Suprapubic skin (tissue), 4 donors: Measurements from ENCODE around the gene SLC8A1. TPM values are rescaled to one million over a fixed set of nuclear protein-coding genes. Genes with fewer than 3 reads are reported as not detected.

Source experiments
- DNase-seq, 2 donors: peaks; one replicate each; pipeline ENCODE4 v3.0.0-alpha.2; 2019; ENCODE audit warnings: low spot score in 2 of 2
- H3K27ac ChIP-seq: fragments of 200-600 bp; sonication (generic); one replicate; pipeline ENCODE4 v1.5.1; 2019
- H3K27me3 ChIP-seq: fragments of 200-600 bp; sonication (generic); one replicate; pipeline ENCODE4 v1.5.1; 2019
- H3K36me3 ChIP-seq: fragments of 200-600 bp; sonication (generic); one replicate; pipeline ENCODE4 v1.5.1; 2019
- H3K4me1 ChIP-seq: fragments of 200-600 bp; sonication (generic); one replicate; pipeline ENCODE4 v1.5.1; 2019
- H3K4me3 ChIP-seq: fragments of 200-600 bp; sonication (generic); one replicate; pipeline ENCODE4 v1.5.1; 2019; ENCODE audit warnings: mild to moderate bottlenecking
- H3K9me3 ChIP-seq: fragments of 200-600 bp; sonication (generic); one replicate; pipeline ENCODE4 v1.5.1; 2019
- EP300 ChIP-seq: sonication (generic); formaldehyde crosslinking; IDR thresholded peaks from one replicate; pipeline ENCODE4 v1.6.1; 2017; ENCODE audit warnings: antibody characterized with exemption
- POLR2A ChIP-seq, 2 donors: fragments of 450-650 bp; IDR thresholded peaks; one replicate each; pipeline ENCODE4 v1.6.1; 2017; ENCODE audit warnings: antibody characterized with exemption in 2 of 2, mild to moderate bottlenecking in 2 of 2, moderate library complexity in 2 of 2
- POLR2AphosphoS5 ChIP-seq, 3 donors: sonication (generic); formaldehyde crosslinking; IDR thresholded peaks; one replicate each; pipeline ENCODE4 v1.6.1; 2017; ENCODE audit warnings: antibody characterized with exemption in 3 of 3
- WGBS: methylation state at CpG from one replicate; pipeline ENCODE4 v1.1.5; 2018; 5-methylcytosine and 5-hydroxymethylcytosine counted together
- total RNA-seq, 4 donors: library from RNA; depleted of rRNA; stranded (reverse); fragments of >200 nt; gene quantifications; one replicate each; pipeline ENCODE4 v1.1.0, GENCODE V29; 2016
- TF ChIP-seq, protein P1 (sequence below), 2 donors: fragments of 200-600 bp in 1 of 2; fragments of 450-650 bp in 1 of 2; sonication (generic) in 1 of 2; IDR thresholded peaks; one replicate each; pipeline ENCODE4 v1.5.1; 2016 to 2019; ENCODE audit warnings: antibody characterized with exemption in 2 of 2, mild to moderate bottlenecking in 1 of 2, moderate library complexity in 1 of 2

Gene SLC8A1
- total RNA-seq, 4 donors from 2014 or later = 2.4 to 14.4 (median 9.9) TPM

- no peaks in the 10 kb centered on the region for H3K4me1 ChIP-seq
- TF ChIP-seq EP300 = no peak
- TF ChIP-seq POLR2AphosphoS5 (IDR thresholded peaks at IDR 0.05) = no peak
- TF ChIP-seq, protein P1, sequence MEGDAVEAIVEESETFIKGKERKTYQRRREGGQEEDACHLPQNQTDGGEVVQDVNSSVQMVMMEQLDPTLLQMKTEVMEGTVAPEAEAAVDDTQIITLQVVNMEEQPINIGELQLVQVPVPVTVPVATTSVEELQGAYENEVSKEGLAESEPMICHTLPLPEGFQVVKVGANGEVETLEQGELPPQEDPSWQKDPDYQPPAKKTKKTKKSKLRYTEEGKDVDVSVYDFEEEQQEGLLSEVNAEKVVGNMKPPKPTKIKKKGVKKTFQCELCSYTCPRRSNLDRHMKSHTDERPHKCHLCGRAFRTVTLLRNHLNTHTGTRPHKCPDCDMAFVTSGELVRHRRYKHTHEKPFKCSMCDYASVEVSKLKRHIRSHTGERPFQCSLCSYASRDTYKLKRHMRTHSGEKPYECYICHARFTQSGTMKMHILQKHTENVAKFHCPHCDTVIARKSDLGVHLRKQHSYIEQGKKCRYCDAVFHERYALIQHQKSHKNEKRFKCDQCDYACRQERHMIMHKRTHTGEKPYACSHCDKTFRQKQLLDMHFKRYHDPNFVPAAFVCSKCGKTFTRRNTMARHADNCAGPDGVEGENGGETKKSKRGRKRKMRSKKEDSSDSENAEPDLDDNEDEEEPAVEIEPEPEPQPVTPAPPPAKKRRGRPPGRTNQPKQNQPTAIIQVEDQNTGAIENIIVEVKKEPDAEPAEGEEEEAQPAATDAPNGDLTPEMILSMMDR (IDR thresholded peaks at IDR 0.05) = no peak
- TF ChIP-seq POLR2A (IDR thresholded peaks at IDR 0.05) = no peak
- no peak for DNase-seq
- WGBS = 83% methylated on average over 5 of the region's 6 CpGs
- H3K27ac ChIP-seq = no peak overlapping the region
- no peaks in the 10 kb centered on the region for H3K27me3 ChIP-seq
- H3K4me3 ChIP-seq = no peak overlapping the region
- no peaks in the 10 kb centered on the region for H3K9me3 ChIP-seq
- no peaks in the 10 kb centered on the region for H3K36me3 ChIP-seq
Measured at GRCh38 chr2:40458271-40458794, 6.4 kb upstream of the SLC8A1 start.

DNA sequence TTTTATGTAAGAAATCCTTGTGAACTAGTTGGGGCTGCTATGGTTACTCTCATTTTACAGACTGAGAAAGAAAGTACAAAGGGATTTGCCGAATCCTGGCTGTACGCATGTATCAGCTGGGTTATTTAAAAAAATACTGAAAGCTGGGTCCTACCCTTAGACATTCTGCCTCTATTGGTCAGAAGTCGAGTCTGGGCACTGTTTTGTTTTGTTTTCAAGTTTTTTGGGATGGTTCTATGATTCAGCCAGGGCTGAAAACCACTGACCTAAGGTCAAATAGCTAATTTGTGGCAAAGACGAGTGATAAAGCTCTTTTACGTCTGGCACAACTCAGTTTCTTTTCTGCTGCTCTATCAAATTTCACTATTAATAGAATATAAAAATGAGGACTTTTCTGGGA is 5.9 kb upstream of the SLC8A1 start:
- no peak for DNase-seq
- H3K27ac ChIP-seq = no peak overlapping the region

DNA sequence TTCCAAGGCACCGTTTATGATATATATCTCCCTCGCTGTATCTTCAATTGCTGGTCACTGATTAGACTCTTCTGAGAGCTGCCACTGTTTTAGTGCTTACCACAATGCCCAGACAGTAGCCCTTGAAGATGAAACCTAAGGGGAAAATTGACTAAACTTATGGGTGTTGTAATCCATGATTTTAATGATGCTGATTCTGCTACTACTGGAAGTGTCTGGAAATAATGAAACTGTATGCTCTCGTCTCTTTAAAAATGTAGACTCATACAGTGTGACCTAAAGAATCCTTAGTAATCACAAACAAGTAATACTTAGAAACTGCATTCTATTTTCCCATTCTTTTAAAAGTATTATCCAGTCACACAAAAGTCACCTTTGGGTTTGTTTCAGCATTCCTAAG is 5.5 kb upstream of the SLC8A1 start:
- no peaks in the 10 kb centered on the region for H3K36me3 ChIP-seq
- no peak overlapping the region for H3K27ac ChIP-seq
- no peaks in the 10 kb centered on the region for H3K9me3 ChIP-seq
- H3K4me3 ChIP-seq = no peak overlapping the region
- DNase-seq = no peak
- H3K27me3 ChIP-seq = peaks cover under 1% of the 10 kb centered on the region
- H3K4me1 ChIP-seq = peaks cover 3% of the 10 kb centered on the region
- TF ChIP-seq EP300 (no peak), POLR2AphosphoS5 (IDR thresholded peaks at IDR 0.05) (no peak), POLR2A (IDR thresholded peaks at IDR 0.05) (no peak)
- TF ChIP-seq, protein P1 (IDR thresholded peaks at IDR 0.05) = no peak
- 78% methylated on average over 3 of the region's 3 CpGs for WGBS

More for the DNA sequence above, 5.9 kb upstream of the SLC8A1 start:
- no peaks in the 10 kb centered on the region for H3K27me3 ChIP-seq
- H3K36me3 ChIP-seq = no peaks in the 10 kb centered on the region
- no peaks in the 10 kb centered on the region for H3K9me3 ChIP-seq
- 69% methylated on average over 5 of the region's 5 CpGs for WGBS
- no peaks in the 10 kb centered on the region for H3K4me1 ChIP-seq
- no peak for TF ChIP-seq EP300
- no peak overlapping the region for H3K4me3 ChIP-seq

DNA sequence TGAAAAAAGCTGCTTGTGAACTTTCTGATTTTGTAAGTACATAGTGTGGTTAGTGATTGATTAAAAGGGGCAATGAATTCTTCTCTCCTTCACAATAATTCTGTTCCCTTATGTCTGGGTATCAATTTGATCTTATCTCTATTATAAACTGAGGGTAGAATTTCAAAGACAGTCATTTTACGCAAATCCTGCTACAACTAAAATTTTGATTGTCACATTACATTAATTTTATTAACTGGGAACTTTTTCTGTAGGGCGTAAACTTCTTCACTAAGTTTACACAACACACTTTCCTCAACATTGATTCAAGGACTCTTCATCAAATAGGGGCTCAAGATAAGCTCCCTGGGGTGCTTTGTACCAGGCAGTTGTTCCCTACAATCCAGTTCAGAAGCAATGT is 5.0 kb upstream of the SLC8A1 start:
- peaks cover 6% of the 10 kb centered on the region for H3K4me1 ChIP-seq
- no peak overlapping the region for H3K4me3 ChIP-seq
- H3K9me3 ChIP-seq = no peaks in the 10 kb centered on the region
- H3K27me3 ChIP-seq = peaks cover 3% of the 10 kb centered on the region
- H3K36me3 ChIP-seq = no peaks in the 10 kb centered on the region
- TF ChIP-seq POLR2AphosphoS5 (IDR thresholded peaks at IDR 0.05) = no peak
- no peak for TF ChIP-seq POLR2A (IDR thresholded peaks at IDR 0.05)
- TF ChIP-seq EP300 = no peak
- TF ChIP-seq, protein P1 (IDR thresholded peaks at IDR 0.05) = no peak
- H3K27ac ChIP-seq = no peak overlapping the region
- no peak for DNase-seq
- WGBS = 97% methylated on average over 2 of the region's 2 CpGs

DNA sequence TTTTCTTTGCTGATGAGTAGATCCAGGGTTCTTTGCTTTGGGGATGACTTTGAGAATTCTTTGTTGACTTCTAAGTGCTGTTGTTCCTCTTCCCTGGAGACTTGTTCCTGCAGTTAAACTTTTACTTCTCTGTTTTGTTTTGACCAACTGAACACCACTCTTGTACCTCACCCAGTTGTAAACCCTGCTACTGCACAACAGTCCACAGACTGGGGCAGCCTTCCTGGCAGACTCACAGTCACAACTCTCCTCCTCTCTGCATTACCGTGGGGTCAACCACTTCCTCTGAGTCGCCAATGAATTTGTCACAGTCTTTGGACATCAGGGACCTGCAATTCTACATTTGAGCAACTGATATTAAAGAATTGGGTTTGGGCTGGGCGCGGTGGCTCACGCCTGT is 3.8 kb upstream of the SLC8A1 start:
- WGBS = 86% methylated on average over 5 of the region's 5 CpGs
- no peaks in the 10 kb centered on the region for H3K9me3 ChIP-seq
- H3K4me3 ChIP-seq = no peak overlapping the region
- no peak overlapping the region for H3K27ac ChIP-seq
- DNase-seq = no peak
- no peaks in the 10 kb centered on the region for H3K36me3 ChIP-seq
- H3K27me3 ChIP-seq = peaks cover 8% of the 10 kb centered on the region
- peaks cover 15% of the 10 kb centered on the region for H3K4me1 ChIP-seq
- TF ChIP-seq EP300 (no peak), POLR2A (IDR thresholded peaks at IDR 0.05) (no peak), POLR2AphosphoS5 (IDR thresholded peaks at IDR 0.05) (no peak)
- TF ChIP-seq, protein P1 (IDR thresholded peaks at IDR 0.05) = no peak

DNA sequence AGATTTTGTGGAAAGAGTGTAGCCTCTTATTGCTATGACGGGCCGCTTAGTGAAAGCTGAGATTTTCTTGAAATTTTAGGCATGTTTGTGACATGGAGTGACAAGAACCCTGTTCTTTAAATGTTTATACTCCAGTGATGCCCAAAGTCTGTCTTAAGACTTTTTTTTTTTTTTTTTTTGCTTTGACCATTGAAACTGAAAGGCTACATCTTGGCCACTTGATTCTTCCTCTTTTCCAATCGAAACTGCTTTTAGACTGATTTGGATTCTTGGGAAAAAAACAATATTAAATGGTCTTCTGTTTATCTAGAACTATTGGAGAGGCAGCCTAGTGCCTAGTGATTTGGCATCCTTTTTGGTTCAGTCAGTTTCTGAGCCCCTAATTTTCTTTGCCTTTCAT is 2.4 kb upstream of the SLC8A1 start:
- no peak for TF ChIP-seq EP300
- TF ChIP-seq, protein P1 (IDR thresholded peaks at IDR 0.05) = no peak
- no peaks in the 10 kb centered on the region for H3K9me3 ChIP-seq
- H3K4me3 ChIP-seq = no peak overlapping the region
- DNase-seq = no peak
- H3K27ac ChIP-seq = no peak overlapping the region
- H3K4me1 ChIP-seq = peaks cover 22% of the 10 kb centered on the region
- peaks cover 8% of the 10 kb centered on the region for H3K27me3 ChIP-seq
- no peaks in the 10 kb centered on the region for H3K36me3 ChIP-seq
- 91% methylated on average over 3 of the region's 3 CpGs for WGBS
